ENCODE results near the gene NECTIN1.

The NECTIN1 gene

DNA sequence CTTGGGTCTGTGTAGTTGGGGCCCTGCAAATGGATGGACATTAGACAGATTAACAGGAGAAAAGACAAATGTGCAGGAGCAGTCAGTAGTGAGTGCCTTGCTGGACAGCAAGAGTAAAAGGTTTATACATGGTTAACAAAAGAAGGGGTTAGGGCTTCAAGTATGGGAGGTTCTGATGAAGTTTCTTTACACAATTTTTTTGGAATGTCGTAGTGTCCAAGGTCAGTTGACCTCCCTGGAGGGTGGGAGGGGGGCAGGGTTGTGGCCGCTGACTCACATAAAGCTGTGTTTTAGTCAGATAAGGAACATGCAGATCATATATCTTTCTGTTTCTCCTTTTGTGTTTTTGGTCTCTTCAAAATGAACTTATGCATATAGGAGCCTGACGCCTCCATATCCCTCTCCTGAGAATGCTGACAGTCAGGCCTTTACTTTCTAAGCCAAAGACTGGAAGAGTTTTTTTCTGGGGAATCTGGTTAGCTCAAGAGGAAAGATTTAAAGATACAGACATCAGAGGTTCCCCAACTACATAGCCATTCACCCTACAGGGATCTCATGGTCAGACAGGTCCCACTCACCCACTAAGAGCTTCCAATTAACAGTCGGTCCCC is 134.3 kb downstream of the NECTIN1 start:
- no peak for TF ChIP-seq CTCF (IDR thresholded peaks at IDR 0.05; ENCODE audit: low read depth, low read length)
- H3K4me3 ChIP-seq (ENCODE audit: low read depth, low read length), result no peak overlapping the region

- H3K4me3 ChIP-seq (ENCODE audit: low read depth, low read length), result no peak overlapping the region
- TF ChIP-seq CTCF (IDR thresholded peaks at IDR 0.05; ENCODE audit: low read depth, low read length), result no peak
Measured at GRCh38 chr11:119593346-119593745, 135.7 kb downstream of the NECTIN1 start.

- TF ChIP-seq CTCF (IDR thresholded peaks at IDR 0.05; ENCODE audit: low read depth, low read length), result no peak
- H3K4me3 ChIP-seq (ENCODE audit: low read depth, low read length), result no peak overlapping the region
Measured at GRCh38 chr11:119592642-119593041, 136.4 kb downstream of the NECTIN1 start.

- TF ChIP-seq CTCF (IDR thresholded peaks at IDR 0.05; ENCODE audit: low read depth, low read length), result no peak
- no peak overlapping the region for H3K4me3 ChIP-seq (ENCODE audit: low read depth, low read length)
Measured at GRCh38 chr11:119591836-119592310, 137.1 kb downstream of the NECTIN1 start.

DNA sequence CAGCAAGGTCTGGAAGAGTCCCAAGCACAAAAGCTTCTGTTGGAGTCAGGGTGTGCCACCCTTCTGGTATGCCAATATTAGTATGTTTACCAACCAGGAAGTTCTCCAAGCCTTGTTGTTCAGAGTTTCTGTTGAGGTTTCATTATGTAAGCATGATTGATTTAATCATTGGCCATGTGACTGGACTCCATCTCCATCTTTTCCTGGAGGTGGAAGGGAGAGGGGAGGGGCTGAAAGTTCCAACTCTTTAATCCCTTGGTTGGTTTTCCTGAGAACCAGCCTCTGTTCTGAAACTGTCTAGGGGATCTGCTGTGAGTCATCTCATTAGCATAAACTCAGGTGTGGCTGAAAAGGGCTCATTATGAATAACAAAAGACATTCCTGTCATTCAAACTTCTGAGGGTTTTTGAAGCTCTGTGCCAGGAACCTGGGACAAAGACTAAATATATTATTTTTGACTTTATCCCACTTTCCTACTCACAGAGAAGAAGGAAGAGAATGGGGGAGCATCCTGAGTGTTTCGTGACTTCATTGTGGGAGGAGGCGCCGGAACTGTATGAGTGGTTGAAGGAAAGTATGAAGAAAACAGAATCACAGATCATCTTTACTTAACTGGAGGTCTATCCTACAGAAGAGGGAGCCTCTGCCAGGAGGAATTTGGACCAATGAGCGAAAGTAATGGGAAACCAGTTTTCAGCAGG is 138.2 kb downstream of the NECTIN1 start:
- TF ChIP-seq CTCF (IDR thresholded peaks at IDR 0.05; ENCODE audit: low read depth, low read length), result no peak

GRCh38 chr11:119589001-119589400 is 140.0 kb downstream of the NECTIN1 start:
- no peak for TF ChIP-seq CTCF (IDR thresholded peaks at IDR 0.05; ENCODE audit: low read depth, low read length)
- no peak overlapping the region for H3K4me3 ChIP-seq (ENCODE audit: low read depth, low read length)

More for the DNA sequence above, 138.2 kb downstream of the NECTIN1 start:
- no peak overlapping the region for H3K4me3 ChIP-seq (ENCODE audit: low read depth, low read length)
